ENCODE measurements around the gene DCDC2. TPM values are rescaled to one million over a fixed set of nuclear protein-coding genes. Genes with fewer than 3 reads are reported as not detected.
"Not testable (repeated sequence)": the region's sequence is repeated elsewhere in the genome, so short reads cannot be mapped to it uniquely, and the experiment has no call there.

Gene DCDC2
- total RNA-seq, 1 donor from 2014 or later, result 15.2 TPM

GRCh38 chr6:24327756-24328155 is 30.1 kb downstream of the DCDC2 start:
- DNase-seq (ENCODE audit: low spot score), result no peak

GRCh38 chr6:24325978-24326377 is 31.9 kb downstream of the DCDC2 start:
- no peak for DNase-seq (ENCODE audit: low spot score)

- DNase-seq (ENCODE audit: low spot score), result no peak
Measured at GRCh38 chr6:24324617-24325016, 33.2 kb downstream of the DCDC2 start.

GRCh38 chr6:24323632-24324337 is 34.1 kb downstream of the DCDC2 start:
- no peak for DNase-seq (ENCODE audit: low spot score)

- no peak for DNase-seq (ENCODE audit: low spot score)
Measured at GRCh38 chr6:24322924-24323323, 34.9 kb downstream of the DCDC2 start.

- DNase-seq (ENCODE audit: low spot score), result not testable (repeated sequence)
Measured at GRCh38 chr6:24322446-24322845, 35.4 kb downstream of the DCDC2 start.

- DNase-seq (ENCODE audit: low spot score), result no peak
Measured at GRCh38 chr6:24321538-24322162, 36.2 kb downstream of the DCDC2 start.

- no peak for DNase-seq (ENCODE audit: low spot score)
Measured at GRCh38 chr6:24313251-24314141, 44.4 kb downstream of the DCDC2 start.

- not testable (repeated sequence) for DNase-seq (ENCODE audit: low spot score)
Measured at GRCh38 chr6:24311775-24312174, 46.1 kb downstream of the DCDC2 start.

- no peak for DNase-seq (ENCODE audit: low spot score)
Measured at GRCh38 chr6:24307881-24308280, 50.0 kb downstream of the DCDC2 start.

- no peak for DNase-seq (ENCODE audit: low spot score)
Measured at GRCh38 chr6:24306936-24307335, 50.9 kb downstream of the DCDC2 start.

GRCh38 chr6:24306038-24306437 is 51.8 kb downstream of the DCDC2 start:
- no peak for DNase-seq (ENCODE audit: low spot score)

GRCh38 chr6:24296944-24297343 is 60.9 kb downstream of the DCDC2 start:
- no peak for DNase-seq (ENCODE audit: low spot score)

- not testable (repeated sequence) for DNase-seq (ENCODE audit: low spot score)
Measured at GRCh38 chr6:24293852-24294251, 64.0 kb downstream of the DCDC2 start.

- no peak for DNase-seq (ENCODE audit: low spot score)
Measured at GRCh38 chr6:24287239-24287638, 70.6 kb downstream of the DCDC2 start.

GRCh38 chr6:24284006-24284405 is 73.9 kb downstream of the DCDC2 start:
- no peak for DNase-seq (ENCODE audit: low spot score)

- DNase-seq (ENCODE audit: low spot score), result peak; percentile 70
Measured at GRCh38 chr6:24283043-24283985, 74.5 kb downstream of the DCDC2 start.

GRCh38 chr6:24274441-24275083 is 83.3 kb downstream of the DCDC2 start:
- no peak for DNase-seq (ENCODE audit: low spot score)

GRCh38 chr6:24273096-24273870 is 84.6 kb downstream of the DCDC2 start:
- no peak for DNase-seq (ENCODE audit: low spot score)

- DNase-seq (ENCODE audit: low spot score), result no peak
Measured at GRCh38 chr6:24272553-24272952, 85.3 kb downstream of the DCDC2 start.
